Thoracic aorta (tissue), 2 donors: ENCODE data around the gene MAGEB10. TPM values are rescaled to one million over a fixed set of nuclear protein-coding genes. Genes with fewer than 3 reads are reported as not detected.
"Not testable (repeated sequence)": the region's sequence is repeated elsewhere in the genome, so short reads cannot be mapped to it uniquely, and the experiment has no call there.

Experiments
- ATAC-seq: fragments of 150-250 bp; one replicate; pipeline ENCODE4 v1.8.0; 2017; ENCODE audit warnings: low read depth; ENCODE audit not compliant: insufficient number of reproducible peaks, low FRiP score
- DNase-seq: peaks from one replicate; pipeline ENCODE4 v3.0.0-alpha.2; 2020; ENCODE audit warnings: low spot score
- H3K27ac ChIP-seq, 2 donors: fragments of 200-600 bp; sonication (generic); 1 replicate in 1 of 2; 2 replicates in 1 of 2; pipeline ENCODE4 v1.5.1; 2016; ENCODE audit warnings: mild to moderate bottlenecking in 2 of 2, moderate library complexity in 2 of 2
- H3K27me3 ChIP-seq: fragments of 200-600 bp; sonication (generic); replicated peaks from 2 replicates; pipeline ENCODE4 v1.6.0; 2016; ENCODE audit warnings: mild to moderate bottlenecking; ENCODE audit not compliant: insufficient read depth
- H3K36me3 ChIP-seq: fragments of 200-600 bp; sonication (generic); one replicate; pipeline ENCODE4 v1.5.1; 2016
- H3K4me1 ChIP-seq, 2 donors: fragments of 200-600 bp; sonication (generic); 1 replicate in 1 of 2; 2 replicates in 1 of 2; pipeline versions ENCODE4 v1.5.1 to v1.6.0; 2016; ENCODE audit warnings: low read depth in 2 of 2, mild to moderate bottlenecking in 1 of 2; ENCODE audit not compliant: control insufficient read depth in 1 of 2
- H3K4me3 ChIP-seq: fragments of 200-600 bp; sonication (generic); 2 replicates; pipeline ENCODE4 v1.5.1; 2016; ENCODE audit warnings: mild to moderate bottlenecking
- H3K9me3 ChIP-seq: fragments of 200-600 bp; sonication (generic); 2 replicates; pipeline ENCODE4 v1.5.1; 2016
- total RNA-seq, 2 donors: library from RNA; depleted of rRNA; stranded (reverse); fragments of >200 nt; gene quantifications; one replicate each; pipeline versions ENCODE4 v1.1.0 to v1.2.3, GENCODE V29; 2016
- TF ChIP-seq, protein P1 (sequence below): fragments of 200-600 bp; sonication (generic); IDR thresholded peaks from one replicate; pipeline ENCODE4 v1.5.1; 2019; ENCODE audit warnings: antibody characterized with exemption

Gene MAGEB10
- total RNA-seq, 2 donors from 2014 or later = not detected

GRCh38 chrX:27797575-27797974 lies 10.2 kb upstream of the MAGEB10 start:
- ATAC-seq = no peak
- Histone ChIP-seq H3K9me3 (no peaks in the 10 kb centered on the region), H3K36me3 (no peaks in the 10 kb centered on the region), H3K4me1 (no peaks in the 10 kb centered on the region), H3K27ac (no peak overlapping the region), H3K4me3 (no peak overlapping the region), H3K27me3 (no peaks in the 10 kb centered on the region)
- DNase-seq = no peak
- TF ChIP-seq, protein P1, sequence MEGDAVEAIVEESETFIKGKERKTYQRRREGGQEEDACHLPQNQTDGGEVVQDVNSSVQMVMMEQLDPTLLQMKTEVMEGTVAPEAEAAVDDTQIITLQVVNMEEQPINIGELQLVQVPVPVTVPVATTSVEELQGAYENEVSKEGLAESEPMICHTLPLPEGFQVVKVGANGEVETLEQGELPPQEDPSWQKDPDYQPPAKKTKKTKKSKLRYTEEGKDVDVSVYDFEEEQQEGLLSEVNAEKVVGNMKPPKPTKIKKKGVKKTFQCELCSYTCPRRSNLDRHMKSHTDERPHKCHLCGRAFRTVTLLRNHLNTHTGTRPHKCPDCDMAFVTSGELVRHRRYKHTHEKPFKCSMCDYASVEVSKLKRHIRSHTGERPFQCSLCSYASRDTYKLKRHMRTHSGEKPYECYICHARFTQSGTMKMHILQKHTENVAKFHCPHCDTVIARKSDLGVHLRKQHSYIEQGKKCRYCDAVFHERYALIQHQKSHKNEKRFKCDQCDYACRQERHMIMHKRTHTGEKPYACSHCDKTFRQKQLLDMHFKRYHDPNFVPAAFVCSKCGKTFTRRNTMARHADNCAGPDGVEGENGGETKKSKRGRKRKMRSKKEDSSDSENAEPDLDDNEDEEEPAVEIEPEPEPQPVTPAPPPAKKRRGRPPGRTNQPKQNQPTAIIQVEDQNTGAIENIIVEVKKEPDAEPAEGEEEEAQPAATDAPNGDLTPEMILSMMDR = no peak

- Histone ChIP-seq H3K4me1 (no peaks in the 10 kb centered on the region), H3K27me3 (no peaks in the 10 kb centered on the region), H3K36me3 (no peaks in the 10 kb centered on the region), H3K4me3 (no peak overlapping the region), H3K9me3 (no peaks in the 10 kb centered on the region), H3K27ac (no peak overlapping the region)
- DNase-seq = no peak
- ATAC-seq = no peak
- TF ChIP-seq, protein P1 = no peak
Measured at GRCh38 chrX:27808226-27808625, 436 bp downstream of the MAGEB10 start.

- H3K4me1 ChIP-seq, DNase-seq, H3K9me3 ChIP-seq, H3K27ac ChIP-seq, H3K4me3 ChIP-seq, H3K27me3 ChIP-seq, ATAC-seq, H3K36me3 ChIP-seq: not testable (repeated sequence)
Measured at GRCh38 chrX:27808991-27809859, 1.4 kb downstream of the MAGEB10 start.

- H3K27me3 ChIP-seq = no peaks in the 10 kb centered on the region
- H3K4me3 ChIP-seq = no peak overlapping the region
- TF ChIP-seq, protein P1 = no peak
- no peaks in the 10 kb centered on the region for H3K4me1 ChIP-seq
- no peaks in the 10 kb centered on the region for H3K36me3 ChIP-seq
- DNase-seq (no peak), ATAC-seq (no peak)
- no peaks in the 10 kb centered on the region for H3K9me3 ChIP-seq
- no peak overlapping the region for H3K27ac ChIP-seq
Measured at GRCh38 chrX:27815209-27815608, 7.4 kb downstream of the MAGEB10 start.

DNA sequence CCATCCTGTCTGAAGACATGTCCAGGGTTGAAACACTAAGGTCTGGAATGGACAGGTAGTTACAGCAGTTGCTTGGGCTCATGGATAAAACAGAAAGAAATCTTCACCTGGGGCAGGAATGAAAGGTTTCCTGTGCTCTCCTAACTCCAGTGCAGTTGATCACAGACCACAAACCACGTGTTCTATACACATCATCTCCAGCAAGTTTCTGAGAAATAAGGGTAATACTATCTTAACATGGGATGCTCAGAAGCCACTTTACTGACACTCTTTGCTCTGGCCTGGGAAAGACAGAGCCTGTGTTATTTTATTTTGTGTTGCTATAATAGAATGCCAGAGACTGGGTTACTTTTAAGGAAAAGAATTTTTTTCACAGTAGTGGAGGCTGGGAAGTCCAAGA lies 16.0 kb downstream of the MAGEB10 start:
- Histone ChIP-seq H3K36me3 (no peaks in the 10 kb centered on the region), H3K27me3 (no peaks in the 10 kb centered on the region), H3K27ac (no peak overlapping the region), H3K4me3 (no peak overlapping the region), H3K9me3 (no peaks in the 10 kb centered on the region), H3K4me1 (no peaks in the 10 kb centered on the region)
- TF ChIP-seq, protein P1 = no peak
- DNase-seq = no peak
- no peak for ATAC-seq
